AG08395 (cell line): ENCODE data around the gene NLRP6.
A peak's percentile ranks its signal among the peaks of the same experiment; 100 is the strongest.

ENCODE experiments used
- DNase-seq: peaks from one replicate; pipeline ENCODE4 v3.0.0; 2012; ENCODE audit warnings: mixed read lengths, low spot score

The NLRP6 gene

DNA sequence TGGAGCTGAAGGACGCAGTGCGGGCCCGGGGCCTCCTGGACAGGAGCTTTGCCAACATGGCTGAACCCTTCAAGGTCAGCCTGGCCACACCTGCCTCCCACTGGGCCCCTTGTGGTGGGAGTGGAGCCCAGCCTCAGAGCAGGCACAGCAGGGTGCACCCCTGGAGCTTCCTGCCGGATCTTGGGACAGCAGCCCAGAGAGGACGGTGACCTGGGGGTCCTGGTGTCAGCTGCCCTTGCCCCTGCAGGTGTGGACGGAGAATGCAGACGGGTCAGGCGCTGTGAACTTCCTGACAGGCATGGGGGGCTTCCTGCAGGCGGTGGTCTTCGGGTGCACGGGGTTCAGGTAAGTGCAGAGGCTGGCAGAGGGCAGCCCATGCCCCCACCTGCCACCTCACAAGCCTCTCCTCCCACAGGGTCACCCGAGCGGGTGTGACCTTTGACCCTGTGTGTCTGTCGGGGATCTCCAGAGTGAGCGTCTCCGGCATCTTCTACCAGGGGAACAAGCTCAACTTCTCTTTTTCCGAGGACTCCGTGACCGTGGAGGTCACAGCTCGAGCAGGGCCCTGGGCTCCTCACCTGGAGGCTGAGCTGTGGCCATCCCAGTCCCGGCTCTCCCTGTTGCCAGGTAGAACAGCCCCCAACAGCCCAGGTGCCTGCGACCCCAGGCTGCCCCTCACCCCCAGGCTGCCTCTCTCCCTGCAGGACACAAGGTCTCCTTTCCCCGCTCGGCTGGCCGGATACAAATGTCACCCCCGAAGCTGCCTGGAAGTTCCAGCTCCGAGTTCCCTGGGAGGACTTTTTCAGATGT, 15.8 kb downstream of the NLRP6 start:
- no peak for DNase-seq

DNA sequence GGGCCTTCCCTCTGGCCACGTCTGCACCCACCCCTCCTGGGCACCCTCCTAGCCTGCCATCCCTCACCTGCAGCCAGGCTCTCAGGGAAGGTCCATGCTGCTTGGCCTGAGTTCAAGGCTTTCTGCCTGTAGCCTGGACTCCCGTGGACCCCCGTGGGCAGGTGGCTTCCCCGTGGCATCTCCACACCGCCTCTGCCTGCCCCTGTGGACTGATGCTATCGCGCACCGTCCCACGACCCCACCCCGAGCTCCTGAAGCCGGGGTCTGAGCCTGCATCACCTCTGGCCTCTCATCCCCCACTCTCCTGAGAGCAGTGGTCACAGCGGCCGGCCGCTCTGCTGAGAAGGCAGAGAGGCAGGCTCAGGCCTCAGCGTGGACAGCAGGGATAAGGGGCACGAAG, 16.6 kb downstream of the NLRP6 start:
- DNase-seq = no peak

DNA sequence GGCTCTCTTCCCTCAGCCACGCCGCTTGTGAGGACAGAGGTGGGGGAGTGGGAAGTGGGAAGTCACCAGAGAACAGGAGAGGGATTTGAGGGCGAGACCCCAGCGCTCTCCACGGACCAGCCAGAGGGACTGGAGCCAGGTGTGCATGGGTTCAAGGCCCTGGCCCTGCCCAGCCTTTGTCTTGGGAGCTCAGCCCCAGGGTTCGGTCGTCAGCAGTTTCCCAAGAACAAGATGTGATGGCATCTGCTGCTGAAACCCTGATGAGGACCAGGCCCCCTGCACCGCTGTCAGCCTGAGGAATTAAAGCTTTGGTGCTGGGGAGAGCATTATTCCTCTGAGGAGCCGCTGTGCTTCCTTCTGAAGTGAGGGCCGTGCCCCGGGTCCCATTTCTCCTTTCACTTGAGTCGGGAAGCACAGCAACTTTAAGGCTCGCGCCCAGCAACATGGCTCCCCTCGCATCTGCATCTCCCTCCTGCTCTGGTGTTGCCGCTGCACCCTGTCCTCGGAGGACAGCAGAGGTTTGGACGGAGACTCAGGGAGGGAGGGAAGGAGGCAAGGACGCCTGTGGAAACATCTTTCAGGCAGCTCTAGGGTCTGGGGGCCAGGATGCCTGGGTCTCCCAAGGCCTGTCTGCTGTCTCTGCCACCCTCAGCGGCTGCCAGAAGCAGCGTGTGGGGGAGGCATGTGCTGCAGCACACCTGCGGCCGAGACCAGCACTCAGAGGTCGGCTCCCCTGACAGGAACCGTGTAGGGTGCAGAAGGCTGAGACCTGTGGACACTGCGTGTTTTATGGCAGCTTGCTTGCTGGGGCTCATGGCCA, 17.4 kb downstream of the NLRP6 start:
- no peak for DNase-seq

DNA sequence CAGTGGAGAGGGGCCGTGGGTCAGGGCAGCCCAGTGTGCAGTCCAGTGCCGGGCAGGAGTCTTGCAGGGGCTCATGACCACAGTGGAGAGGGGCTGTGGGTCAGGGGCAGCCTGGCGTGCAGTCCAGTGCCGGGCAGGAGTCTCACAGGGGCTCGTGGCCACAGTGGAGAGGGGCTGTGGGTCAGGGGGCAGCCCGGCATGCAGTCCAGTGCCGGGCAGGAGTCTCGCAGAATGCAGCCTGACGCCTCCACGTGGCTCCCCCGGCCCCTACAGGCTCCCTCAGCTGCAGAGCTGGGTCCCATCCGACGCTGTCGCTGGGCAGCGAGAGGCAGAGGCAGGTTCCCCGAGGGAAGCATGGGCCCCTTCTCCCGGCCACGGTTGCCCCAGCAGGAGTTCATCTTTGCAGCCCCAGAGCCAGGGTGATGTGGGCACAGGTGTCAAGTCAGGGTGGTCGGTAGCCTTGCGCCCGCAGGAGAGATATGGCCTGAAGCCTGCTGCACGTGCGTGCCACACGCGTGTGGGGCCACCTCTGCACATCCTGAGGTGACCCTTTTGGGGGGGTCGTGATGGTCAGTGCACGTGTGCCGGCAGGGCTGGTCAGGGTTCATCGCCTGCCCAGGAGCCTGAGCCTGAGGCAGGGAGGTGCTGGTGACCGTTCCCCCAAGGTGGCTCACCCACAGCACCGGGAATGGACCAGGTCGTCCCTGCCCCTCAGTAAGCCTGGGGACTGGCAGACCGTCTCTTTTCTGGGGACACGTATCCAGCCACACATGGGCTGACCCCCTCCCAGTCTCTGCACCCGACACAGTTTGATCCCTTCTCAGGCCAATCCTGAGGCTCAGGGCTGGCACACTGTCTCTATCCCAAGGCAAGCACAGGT, 18.2 kb downstream of the NLRP6 start:
- DNase-seq = no peak

DNA sequence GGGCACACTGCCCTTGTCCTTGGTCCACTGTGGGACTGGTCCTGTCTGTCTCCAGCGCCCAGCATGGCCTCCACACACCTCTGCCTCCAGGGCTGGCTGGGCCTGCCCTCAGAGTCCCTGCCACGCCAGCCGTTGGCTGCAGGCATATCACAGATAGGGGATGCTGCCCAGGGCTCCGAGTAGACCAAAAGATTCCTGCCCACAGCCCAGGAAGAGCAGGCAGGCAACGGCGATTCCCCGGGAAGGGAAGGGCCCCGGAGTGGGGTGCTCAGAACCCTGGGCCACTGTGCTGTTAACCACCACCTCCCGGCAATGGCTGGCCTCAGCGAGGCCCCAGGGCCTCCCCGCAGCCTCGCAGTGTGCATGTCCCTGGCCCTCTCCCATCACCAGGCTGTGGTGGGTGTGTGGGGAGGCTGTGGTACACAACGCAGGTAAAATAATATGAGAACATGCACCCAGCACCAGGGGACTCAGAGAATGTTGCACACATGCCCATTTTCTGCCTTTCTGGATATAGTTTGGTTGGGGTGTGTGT, 18.9 kb downstream of the NLRP6 start:
- no peak for DNase-seq

DNA sequence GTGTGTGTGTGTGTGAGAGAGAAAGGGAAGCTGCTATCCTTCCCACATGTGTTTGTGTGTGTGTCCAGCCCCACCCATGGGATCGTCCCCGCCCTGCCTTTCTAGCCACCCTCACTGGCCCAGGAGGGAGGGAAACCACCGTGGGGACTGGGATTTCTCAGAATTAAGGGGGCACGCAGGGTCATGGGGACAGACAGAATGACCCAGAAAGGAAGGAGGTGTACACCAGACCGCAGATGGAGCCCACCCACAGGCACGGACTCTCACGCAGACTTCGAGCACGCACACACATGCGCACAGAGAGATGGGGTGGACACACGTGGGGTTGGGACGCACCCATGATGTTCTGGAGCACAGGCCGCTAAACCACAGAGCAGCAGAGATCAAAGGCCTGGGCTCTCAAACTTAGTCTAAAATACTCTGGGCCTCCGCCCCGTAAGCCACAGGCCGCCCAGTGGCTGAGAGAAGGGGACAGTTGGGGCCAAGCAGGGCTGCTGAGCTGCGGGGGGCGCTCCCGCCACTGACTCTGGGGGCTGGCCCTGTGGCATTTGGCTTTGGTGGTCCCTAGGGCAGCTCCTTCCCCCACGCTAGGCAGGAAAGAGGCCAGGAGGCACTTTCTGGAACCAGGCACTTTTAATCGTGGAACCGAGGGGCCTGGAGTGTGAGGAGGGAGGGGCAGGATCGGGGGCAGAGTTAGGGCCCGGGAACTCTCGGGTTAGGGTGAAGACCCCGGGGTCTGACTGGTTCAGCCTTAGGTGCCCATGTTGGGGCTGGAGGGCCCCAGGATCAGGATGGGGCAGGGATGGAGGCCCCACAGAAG, 19.6 kb downstream of the NLRP6 start:
- peak; percentile 70 for DNase-seq

DNA sequence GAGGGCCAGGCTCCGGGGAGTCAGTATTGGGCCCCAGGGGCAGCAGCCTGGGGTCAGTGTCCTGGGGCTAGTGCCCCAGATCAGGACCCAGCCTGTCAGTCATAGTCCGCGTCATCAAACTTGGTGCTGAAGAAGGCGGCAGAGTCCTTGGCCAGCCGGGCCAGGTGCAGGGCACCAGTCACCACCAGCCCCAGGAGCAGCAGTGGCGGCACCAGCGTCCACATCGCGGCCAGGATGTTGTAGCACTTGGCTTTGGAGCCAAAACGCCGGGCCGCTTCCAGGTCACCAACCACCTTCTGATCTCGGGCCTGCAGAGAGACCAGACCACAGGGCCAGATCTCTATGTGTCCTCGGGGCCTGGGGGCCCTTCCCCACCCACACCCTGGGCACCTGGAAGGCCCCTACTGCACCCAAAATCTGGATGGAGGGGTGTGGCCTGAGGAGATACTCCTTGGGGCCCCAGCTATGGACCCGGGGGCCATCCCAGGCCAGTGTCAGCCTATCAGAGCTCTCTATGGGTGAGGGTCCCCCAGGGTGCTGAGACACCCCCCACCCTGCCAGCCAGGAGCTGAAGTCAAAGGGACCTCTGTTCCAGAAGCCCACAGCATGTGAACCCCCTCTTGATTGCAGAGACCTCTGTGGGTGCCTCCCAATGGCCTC, 20.3 kb downstream of the NLRP6 start:
- no peak for DNase-seq

DNA sequence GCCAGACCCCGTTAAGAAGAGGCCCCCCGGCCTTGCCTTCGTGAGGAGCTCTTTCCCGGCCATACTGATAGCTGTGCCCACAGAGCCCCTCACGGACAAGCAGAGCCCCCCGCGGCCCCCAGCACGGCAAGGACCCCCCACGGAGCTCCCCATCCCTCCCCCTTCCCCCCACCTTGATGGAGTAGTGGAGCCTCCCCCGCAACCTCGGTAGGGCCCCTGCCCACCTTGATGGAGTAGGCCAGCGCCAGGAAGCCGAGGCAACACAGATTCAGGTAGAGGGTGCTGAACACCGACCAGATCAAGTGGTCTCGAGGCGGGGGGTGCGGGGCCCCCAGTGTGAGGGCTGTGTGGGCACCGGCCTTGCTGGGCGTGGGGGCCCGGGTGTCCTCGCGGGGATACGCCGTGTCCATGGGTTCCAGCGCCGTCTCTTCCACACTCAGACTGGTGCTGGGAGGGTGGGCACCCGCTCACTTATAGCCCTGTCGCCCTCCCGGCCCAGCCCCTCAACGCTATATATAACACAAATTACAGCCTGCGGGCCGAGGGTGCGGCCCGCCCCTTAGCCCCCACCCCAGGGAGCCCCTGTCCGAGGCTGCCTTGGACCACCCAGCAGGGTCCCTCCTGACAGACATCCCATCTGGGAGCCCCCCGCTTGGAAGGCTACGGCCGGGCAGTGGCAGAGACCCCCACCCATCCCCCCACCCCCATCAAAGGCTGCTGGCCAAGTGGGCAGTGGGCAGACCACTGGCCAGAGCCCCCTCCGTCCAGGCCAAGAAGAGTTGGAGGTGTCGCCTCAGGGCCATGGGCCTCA, 21.1 kb downstream of the NLRP6 start, which contains the start of gene IFITM5:
IFITM5 (minus strand) TSS at position 446 of the 811 bp plus-strand sequence; CDS start at position 410, 36 bp downstream.
- DNase-seq = no peak

DNA sequence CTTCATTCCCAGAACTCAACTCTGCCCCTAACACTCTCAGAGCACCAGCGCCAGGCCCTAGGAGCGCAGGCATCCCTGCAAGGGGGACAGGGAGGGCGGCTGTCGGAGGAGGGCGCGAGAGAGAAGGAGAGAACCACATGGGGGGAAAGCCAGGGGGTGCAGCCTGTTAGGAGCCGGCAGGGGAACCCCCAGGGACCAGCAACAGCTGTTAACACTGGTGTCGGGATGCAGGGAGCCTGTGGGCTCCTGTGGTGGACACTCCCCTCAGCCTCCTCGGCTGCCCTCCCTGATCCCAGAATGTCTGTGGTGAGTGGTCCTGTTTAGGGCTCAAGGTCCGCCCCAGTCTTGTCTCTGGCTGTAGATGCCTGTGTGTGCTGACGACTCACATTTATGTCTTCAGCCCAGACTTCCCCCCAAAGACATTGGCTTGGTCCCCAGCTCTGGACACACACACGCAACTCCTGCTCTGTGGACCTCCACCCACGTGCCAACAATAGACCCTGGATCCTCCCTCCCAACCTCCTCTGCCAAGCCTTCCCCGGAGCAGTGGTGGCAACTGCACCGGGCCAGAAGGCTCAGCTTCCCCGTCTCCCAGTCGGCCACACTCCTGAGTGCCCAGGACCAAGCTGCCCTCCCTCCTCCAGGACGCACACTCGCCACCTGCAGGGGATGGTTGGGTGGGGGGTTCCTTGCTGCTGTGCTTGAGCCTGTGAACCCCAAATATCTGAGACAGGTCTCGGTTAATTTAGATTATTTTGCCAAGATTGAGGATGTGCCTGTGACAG, 21.9 kb downstream of the NLRP6 start:
- DNase-seq = peak; percentile 25

DNA sequence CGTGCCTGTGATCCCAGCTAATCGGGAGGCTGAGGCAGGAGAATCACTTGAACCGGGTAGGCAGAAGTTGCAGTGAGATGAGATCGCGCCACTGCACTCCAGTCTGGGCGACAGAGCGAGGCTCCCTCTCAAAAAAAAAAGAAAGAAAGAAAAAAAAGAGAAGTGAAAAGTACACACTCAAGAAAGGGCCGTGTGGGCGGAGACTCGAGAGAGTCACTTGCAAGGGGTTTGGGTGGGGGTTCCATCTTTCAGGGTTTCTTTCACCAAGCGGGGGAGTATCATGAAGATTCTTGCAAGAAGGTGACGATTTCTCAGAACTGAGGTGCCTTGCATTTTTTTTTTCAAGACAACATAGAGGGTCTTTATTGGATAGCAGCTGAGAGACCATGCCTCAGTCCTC, 25.2 kb downstream of the NLRP6 start:
- DNase-seq = no peak

DNA sequence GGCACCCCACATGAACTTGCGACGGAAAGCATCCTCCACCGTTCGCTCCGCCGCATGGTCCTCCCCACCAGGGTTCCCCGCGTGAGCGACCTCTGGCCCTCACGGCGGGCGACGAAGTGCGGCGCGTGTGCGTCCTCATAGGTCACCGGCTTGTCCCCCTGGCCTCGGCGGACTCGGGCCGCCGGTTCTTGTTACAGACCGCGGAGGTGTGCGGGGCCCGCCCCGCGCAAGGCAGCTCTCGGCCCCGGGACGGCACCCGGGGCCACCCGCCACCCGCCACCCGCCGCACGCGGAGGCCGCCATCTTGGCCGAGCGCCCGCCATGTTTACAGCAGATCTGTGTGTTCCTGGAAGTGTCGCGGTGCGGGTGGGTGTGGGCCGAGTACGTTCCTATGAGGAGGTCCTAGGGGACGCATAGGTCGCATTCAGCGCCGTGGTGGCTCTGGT, 25.9 kb downstream of the NLRP6 start:
- DNase-seq = no peak

DNA sequence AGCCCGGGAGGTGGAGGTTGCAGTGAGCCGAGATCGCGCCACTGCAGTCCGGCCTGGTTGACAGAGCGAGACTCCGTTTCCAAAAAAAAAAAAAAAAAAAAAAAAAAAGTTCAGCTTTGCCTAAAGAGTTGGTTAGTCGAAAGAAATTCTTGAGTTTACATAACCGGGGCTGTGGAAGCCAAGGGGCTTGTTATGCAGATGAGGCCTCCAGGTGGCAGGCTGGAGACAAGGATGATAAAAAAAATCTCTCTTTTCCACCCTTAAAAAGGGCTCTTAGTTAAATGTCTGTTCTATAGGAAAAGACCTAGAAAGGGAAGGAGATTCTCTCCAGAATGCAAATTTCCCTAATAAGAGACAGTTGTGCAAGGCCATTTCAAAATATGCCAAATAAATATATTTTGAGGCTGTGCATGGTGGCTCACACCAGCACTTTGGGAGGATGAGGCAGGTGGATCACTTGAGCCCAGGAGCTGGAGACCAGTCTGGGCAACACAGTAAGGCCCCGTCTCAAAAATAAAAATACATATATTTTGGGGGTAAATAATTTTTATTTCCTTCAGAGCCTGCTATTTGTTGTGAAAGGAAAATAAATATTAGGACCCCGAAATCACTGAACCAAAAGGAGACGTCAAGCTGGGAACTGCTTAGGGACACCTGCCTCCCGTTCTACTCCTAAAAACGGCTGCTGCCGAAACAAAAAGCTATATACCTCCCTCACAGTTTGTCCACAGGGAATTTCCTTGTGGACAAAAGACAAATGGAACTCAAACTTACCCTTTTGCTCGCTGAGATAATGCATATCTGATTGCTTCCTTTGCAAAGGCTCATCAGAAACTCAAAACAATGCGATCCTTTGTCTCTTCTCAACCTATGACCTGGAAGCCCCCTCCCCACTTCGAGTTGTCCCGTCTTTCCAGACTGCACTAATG, 27.0 kb downstream of the NLRP6 start:
- DNase-seq = peak; percentile 86

DNA sequence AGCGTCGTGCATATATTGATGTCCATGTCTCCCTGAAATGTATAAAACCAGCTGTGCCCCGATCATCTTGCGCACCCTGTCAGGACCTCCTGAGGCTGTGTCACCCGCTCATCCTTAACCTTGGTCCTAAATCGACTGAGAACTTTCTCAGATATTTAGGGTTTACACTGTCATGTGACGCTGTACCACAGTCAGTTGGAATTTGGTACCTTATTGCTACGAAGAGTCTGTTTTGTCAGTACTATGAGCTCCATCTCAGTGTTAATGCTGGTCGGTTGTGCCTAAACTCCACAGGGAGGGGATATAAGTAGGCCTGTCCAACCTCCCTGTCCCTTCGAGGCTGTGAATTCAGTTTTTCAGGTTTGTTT, 27.6 kb downstream of the NLRP6 start:
- no peak for DNase-seq

DNA sequence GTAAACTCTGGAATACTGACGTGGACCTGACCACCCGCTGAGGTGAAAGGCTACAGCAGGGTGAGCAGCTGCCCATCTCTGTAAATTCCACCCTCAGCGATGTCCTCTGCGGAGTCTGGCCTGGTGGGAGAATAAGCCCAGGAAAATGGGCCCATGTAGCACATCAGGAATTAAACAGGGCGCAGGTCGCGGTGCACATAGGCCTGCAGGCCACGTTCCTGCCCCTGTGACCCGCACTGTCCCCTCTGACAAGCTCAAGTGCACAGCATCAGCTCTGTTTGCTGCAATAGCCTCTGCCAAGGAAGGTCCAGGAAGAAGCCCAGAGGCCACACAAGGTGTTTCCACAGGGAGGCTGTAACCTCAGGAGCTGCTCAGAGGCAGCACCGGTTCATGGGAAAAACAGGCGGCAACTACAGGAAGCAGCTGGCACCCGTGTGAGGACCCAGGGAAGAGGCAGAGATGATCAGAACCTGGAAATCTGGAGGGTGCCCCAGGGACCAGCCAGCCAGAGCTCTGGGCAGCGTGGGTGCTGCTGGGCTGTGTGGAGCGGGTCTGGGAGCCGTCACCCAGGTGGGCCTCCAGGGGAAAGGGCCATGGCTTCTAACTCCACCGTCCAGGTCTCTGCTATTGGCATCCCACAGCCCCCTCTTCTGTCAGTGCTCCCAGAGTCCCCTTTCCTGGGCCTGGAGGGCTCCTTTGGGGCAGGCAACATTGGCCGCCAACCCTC, 28.6 kb downstream of the NLRP6 start:
- DNase-seq = no peak

DNA sequence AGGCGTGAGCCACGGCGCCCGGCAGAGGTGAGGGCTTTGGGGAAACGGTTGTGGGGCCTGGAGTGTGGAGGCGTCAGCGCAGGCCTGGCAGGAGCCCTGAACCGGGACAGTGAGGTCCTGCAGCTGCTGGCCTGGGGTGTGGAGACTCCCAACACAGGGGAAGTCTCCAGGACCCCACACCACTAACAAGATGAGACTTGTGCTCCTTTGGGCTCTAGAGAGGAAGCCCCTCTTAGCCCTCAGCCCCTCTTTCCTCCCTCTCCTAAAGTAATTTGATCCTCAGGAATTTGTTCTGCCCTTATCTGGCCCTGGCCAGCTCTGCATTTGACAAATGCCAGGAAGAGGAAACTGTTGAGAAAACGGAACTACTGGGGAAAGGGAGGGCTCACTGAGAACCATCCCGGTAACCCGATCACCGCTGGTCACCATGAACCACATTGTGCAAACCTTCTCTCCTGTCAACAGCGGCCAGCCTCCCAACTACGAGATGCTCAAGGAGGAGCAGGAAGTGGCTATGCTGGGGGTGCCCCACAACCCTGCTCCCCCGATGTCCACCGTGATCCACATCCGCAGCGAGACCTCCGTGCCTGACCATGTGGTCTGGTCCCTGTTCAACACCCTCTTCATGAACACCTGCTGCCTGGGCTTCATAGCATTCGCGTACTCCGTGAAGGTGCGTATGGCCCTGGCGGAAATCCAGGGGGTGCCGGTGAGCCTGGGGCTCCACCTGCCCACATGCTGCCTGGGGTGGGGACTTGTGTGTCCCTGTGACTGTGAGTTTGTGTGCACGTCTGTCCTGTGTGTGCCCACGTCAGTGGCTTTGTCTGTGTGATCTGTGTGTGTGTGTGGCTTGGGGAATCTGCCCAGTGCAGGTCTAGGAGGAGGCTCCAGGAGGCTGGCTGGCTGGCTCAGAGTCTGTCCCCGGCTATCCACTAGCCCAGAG, 29.8 kb downstream of the NLRP6 start, which contains the start of gene IFITM2:
IFITM2 (plus strand) TSS at position 51 of the 943 bp plus-strand sequence; CDS start at position 428, 377 bp downstream.
- peak; percentile 68 for DNase-seq
